RWPE2 (cell line): Measurements from ENCODE around the gene EDIL3.

ENCODE experiments used
- ATAC-seq: fragments of 200-7000 bp; cut with Tn5 transposase; 3 replicates; pipeline ENCODE4 v1.9.1; 2021; ENCODE audit warnings: low read depth
- DNase-seq: peaks from one replicate; pipeline ENCODE4 v3.0.0-alpha.2; 2020; ENCODE audit warnings: low spot score
- H3K27ac ChIP-seq: fragments of 450-650 bp; 2 replicates; pipeline ENCODE4 v1.5.1; 2017; ENCODE audit warnings: mild to moderate bottlenecking; ENCODE audit not compliant: poor library complexity, severe bottlenecking
- H3K27me3 ChIP-seq: fragments of 250-450 bp; sonication (Bioruptor Pico); 2 replicates; pipeline ENCODE4 v1.5.1; 2021; ENCODE audit warnings: mild to moderate bottlenecking, moderate library complexity; ENCODE audit not compliant: insufficient read depth, poor library complexity, severe bottlenecking
- H3K36me3 ChIP-seq: fragments of 250-450 bp; sonication (Bioruptor Pico); 2 replicates; pipeline ENCODE4 v1.5.1; 2020; ENCODE audit warnings: low read depth, mild to moderate bottlenecking, moderate library complexity
- H3K4me1 ChIP-seq: fragments of 250-450 bp; sonication (Bioruptor Pico); 2 replicates; pipeline ENCODE4 v1.5.1; 2021; ENCODE audit warnings: mild to moderate bottlenecking, moderate library complexity; ENCODE audit not compliant: insufficient read depth, poor library complexity, severe bottlenecking
- H3K4me3 ChIP-seq: fragments of 250-450 bp; sonication (Bioruptor Pico); 2 replicates; pipeline ENCODE4 v1.5.1; 2021; ENCODE audit warnings: mild to moderate bottlenecking, moderate library complexity; ENCODE audit not compliant: severe bottlenecking
- H3K9me3 ChIP-seq: fragments of 250-450 bp; sonication (Bioruptor Pico); 2 replicates; pipeline ENCODE4 v1.5.1; 2021; ENCODE audit warnings: mild to moderate bottlenecking, moderate library complexity; ENCODE audit not compliant: severe bottlenecking
- CTCF ChIP-seq: fragments of 450-650 bp; IDR thresholded peaks from one replicate; pipeline ENCODE4 v1.5.1; 2017; ENCODE audit warnings: mild to moderate bottlenecking, moderate library complexity; ENCODE audit not compliant: poor library complexity, severe bottlenecking

Gene EDIL3

DNA sequence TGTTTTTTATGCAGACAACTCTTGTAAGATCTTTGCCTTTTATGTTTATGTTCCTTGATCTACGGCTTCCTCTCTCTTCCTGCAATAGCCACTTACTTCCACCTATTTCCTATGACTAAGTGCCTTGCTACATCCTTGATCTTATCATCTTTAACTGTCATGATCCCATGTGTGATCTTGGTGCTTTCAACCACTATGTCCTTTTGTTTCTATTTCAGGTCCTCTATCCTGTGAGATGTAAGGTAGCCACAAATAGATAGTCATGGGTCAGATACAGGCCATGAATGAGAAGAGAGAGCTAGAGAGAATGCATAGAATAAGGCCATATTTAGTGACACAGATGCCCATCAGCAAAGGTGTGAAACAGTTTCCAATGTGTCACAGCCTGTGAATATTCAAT, 420.4 kb downstream of the EDIL3 start:
- DNase-seq = no peak
- no peak for ATAC-seq

DNA sequence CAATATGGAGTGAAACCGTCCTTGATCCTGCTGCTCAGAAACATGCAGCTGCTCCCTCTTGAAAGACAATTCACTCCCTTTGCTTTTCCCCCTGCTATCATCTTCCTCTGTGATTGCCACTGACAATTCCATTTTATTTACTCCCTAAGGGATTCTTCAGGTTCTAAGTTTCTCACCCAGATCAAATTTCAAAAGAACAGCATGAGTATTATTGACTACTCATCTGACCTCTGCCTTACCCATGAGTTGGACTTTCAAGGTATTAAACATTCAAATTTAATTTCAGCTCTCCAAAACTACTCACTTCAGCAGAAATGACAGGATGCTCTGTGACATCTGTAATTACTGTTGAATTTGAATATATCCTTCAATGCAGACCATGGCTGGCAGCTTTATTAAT, 427.5 kb downstream of the EDIL3 start:
- no peaks in the 10 kb centered on the region for H3K4me1 ChIP-seq
- no peaks in the 10 kb centered on the region for H3K36me3 ChIP-seq
- ATAC-seq = peak; percentile 45; the same call in 2 of the 3 replicates
- H3K27ac ChIP-seq = no peak overlapping the region
- H3K9me3 ChIP-seq = no peaks in the 10 kb centered on the region
- no peak for DNase-seq
- H3K4me3 ChIP-seq = no peak overlapping the region
- no peaks in the 10 kb centered on the region for H3K27me3 ChIP-seq
- TF ChIP-seq CTCF = no peak

More for the DNA sequence above, 420.4 kb downstream of the EDIL3 start:
- TF ChIP-seq CTCF = no peak
- peaks cover 3% of the 10 kb centered on the region for H3K27me3 ChIP-seq
- no peaks in the 10 kb centered on the region for H3K36me3 ChIP-seq
- no peaks in the 10 kb centered on the region for H3K9me3 ChIP-seq
- no peak overlapping the region for H3K4me3 ChIP-seq
- H3K27ac ChIP-seq = no peak overlapping the region
- no peaks in the 10 kb centered on the region for H3K4me1 ChIP-seq

DNA sequence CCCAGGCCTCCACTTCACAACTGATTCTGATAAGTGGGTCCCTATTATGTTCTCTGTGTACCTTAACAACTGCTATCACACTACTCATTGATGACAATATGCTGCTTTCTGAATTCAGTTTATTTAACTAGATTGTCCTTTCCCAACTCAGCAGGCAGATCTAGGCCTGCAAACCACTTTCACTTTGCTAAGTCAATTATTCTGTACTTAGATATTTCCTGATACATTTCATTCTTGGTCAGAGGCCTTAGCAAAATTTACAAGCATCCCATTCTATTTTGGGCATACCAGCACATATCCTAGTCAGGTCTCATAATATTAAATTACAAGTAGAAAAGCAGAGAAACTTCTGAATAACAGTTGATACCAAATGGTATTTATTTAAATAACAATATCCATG, 428.3 kb downstream of the EDIL3 start:
- no peaks in the 10 kb centered on the region for H3K4me1 ChIP-seq
- no peak overlapping the region for H3K4me3 ChIP-seq
- no peaks in the 10 kb centered on the region for H3K9me3 ChIP-seq
- DNase-seq (no peak), ATAC-seq (no peak)
- H3K27ac ChIP-seq = no peak overlapping the region
- H3K36me3 ChIP-seq = no peaks in the 10 kb centered on the region
- TF ChIP-seq CTCF = no peak
- H3K27me3 ChIP-seq = no peaks in the 10 kb centered on the region

DNA sequence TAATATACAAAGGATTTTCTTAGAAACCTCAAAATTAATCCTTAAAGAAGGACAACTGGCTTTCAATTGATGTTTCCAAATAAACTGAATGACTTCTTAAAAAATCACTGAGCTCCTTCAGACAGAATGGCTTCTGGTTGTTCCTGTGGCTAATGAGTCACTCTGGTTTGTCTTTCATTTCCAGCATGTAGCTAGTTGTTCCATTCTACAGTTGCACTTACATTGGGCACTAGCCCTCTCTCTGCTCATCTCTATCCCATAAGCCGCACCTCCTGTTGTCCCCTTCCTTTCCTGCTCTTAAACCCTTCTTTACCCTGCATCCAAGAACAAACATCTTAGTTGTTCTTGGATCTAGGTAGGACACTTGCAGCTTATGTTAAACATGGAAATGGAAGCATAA, 428.8 kb downstream of the EDIL3 start:
- Histone ChIP-seq H3K36me3 (no peaks in the 10 kb centered on the region), H3K4me1 (no peaks in the 10 kb centered on the region), H3K4me3 (no peak overlapping the region), H3K27me3 (no peaks in the 10 kb centered on the region), H3K27ac (no peak overlapping the region), H3K9me3 (no peaks in the 10 kb centered on the region)
- TF ChIP-seq CTCF = no peak
- DNase-seq = no peak
- ATAC-seq = peak; percentile 49; the same call in 2 of the 3 replicates

DNA sequence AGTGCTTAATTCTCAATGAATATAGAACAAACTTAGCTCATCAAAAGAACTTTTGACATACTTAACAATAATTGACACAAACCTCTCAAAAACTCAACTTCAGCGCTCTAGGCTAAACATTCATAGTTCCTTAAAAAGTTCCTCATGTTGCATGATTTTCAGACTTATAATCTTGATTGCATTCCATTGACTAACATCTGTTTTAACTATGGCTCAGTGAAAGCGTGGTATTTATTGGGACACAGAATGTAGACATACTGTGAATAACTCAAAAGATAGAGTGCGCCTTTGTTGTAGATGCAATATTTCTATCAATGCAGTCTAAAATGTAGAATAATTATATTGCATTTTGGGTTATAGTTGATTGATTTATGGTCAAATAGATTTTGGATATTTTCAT, 436.9 kb downstream of the EDIL3 start:
- H3K36me3 ChIP-seq = no peaks in the 10 kb centered on the region
- no peak for TF ChIP-seq CTCF
- H3K4me1 ChIP-seq = no peaks in the 10 kb centered on the region
- no peaks in the 10 kb centered on the region for H3K9me3 ChIP-seq
- H3K27me3 ChIP-seq = no peaks in the 10 kb centered on the region
- DNase-seq (no peak), ATAC-seq (no peak)
- no peak overlapping the region for H3K27ac ChIP-seq
- H3K4me3 ChIP-seq = no peak overlapping the region
